ENCODE measurements around the gene PCCB.
"Not testable (repeated sequence)": the region's sequence is repeated elsewhere in the genome, so short reads cannot be mapped to it uniquely, and the experiment has no call there.

The PCCB gene

DNA sequence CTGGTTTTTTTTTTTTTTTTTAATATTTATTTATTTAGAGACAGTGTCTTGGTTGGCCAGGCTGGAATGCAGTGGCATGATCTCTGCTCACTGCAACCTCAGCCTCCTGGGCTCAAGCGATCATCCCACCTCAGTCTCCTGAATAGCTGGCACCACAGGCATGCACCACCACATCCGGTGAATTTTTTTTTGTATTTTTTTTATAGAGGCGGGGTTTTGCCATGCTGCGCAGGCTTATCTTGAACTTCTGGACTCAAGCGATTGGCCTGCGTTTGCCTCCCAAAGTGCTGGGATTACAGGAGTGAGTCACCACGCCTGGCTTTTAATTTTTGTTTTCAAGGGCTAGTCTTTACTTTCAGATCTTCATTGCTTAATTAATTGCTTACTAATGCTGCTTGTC, 13.1 kb downstream of the PCCB start:
- no peak for DNase-seq

DNA sequence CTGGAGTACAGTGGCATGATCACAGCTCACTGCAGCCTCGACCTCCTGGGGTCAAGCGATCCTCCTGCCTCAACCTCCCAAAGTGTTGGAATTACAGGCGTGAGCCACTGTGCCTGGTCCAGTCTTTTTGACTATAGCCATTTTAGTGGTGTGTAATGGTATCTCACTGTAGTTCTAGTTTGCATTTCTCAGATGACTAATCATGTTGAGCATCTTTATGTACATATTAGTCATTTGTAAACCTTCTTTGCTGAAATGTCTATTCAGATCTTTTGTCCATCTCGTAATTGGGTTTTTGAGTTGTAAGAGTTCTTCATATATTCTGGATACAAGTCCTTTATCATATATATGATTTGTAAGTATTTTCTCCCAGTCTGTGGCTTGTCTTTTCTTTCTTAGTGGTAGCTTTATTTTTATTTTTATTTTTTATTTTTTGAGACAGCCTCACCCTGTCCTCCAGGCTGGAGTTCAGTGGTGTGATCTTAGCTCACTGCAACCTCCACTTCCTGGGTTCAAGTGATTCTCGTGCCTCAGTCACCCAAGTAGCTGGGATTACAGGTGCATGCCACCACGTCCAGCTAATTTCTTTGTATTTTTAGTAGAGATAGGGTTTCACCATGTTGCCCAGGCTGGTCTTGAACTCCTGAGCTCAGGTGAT, 16.5 kb downstream of the PCCB start:
- DNase-seq: not testable (repeated sequence)

DNA sequence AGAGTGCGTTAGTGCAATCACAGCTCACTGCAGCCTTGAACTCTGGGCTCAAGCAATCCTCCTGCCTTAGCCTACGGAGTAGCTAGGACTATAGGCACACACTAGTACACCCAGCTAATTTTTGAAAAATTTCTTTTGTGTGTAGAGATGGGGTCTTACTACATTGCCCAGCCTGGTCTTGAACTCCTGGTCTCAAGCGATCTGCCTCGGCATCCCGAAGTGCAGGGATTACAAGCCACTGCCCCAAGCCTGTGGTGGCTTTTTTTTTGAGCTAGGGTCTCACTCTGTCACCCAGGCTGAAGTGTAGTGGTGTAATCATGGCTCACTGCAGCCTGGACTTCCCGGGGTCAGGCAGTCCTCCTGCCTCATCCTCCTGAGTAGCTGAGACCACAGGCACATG, 17.1 kb downstream of the PCCB start:
- no peak for DNase-seq

DNA sequence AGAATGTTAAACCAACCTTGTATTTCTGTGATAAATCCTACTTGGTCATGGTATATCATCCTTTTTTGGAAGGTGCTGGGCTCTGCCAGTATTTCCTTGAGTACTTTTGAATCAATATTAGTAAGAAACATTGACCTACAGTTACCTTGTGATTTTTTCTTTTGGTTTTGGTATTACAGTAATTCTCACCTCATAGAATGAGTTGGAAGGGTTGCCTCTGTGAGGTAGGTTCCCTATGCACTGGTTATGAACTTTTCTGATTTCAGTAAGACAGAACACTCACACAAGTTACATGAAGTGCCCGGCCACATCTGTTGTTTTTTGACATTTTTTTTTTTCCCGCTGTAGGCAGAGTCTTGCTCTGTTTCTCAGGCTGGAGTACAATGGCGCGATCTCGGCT, 20.0 kb downstream of the PCCB start:
- no peak for DNase-seq

DNA sequence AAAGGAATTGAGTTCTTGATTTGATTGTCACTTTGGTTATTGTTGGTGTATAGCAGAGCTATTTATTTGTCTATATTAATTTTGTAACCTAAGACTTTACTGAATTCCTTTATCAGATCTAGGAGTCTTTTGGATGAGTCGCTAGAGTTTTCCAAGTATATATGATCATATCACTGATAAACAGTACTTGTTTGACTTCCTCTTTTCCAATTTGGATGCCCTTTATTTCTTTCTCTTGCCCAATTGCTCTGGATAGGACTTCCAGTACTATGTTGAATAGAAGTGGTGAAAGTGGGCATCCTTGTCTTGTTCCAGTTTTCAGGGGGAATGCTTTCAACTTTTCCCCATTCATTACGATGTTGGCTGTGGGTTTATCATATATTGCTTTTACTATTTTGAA, 21.5 kb downstream of the PCCB start:
- DNase-seq: not testable (repeated sequence)

DNA sequence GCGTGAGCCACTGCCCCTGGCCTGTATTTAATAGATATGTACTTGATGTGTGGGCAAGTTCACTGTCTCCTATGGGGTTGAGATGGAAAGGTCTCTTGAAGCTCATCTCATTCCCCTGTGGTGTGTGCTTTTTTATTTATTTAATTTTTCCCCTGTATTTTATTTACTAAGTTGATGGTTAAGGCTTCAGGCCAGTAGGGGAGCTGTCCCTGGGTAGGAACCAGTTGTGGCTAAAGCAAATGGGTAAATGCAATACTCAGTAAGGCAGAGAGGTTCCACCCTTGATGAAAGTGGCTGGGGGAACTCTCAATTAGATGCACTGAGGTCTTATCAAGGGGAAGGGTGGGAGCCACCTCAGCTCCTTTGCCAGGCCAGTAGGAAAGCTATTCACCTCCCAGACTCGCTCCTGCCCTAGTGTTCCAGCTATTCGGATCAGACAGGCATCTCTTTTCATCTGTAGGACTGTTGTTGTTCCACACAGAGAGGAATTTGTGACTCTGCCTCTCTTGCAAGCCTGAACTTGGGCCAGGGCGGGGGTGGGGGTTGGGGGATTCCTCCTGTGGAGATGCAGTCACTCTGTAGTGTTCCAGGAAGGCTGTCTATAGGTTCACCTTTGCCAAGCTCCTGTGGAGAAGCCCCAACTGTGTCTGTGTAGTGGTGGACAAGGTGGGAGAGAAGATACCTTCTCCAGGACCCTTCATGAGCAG, 26.1 kb downstream of the PCCB start:
- DNase-seq: no peak

DNA sequence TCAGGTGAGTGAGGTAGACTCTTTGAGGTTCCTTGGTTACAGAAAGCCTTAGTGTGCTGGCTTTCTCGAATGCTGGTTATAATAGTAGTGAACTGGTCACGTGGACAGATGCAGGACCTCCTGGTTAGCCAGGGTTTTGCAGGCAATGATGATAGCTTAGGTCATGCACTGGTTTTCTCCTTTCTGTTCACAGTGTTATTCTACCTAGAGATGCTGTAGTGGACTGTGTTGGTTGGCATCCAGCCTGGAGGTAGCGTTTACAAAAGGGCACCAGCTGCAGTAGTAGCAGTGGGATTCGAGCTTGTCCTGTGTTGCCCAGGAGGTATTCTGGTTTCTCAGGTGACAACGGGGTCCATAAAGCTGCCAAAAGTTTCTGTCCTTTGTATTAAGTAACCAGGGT, 27.0 kb downstream of the PCCB start:
- DNase-seq: no peak

DNA sequence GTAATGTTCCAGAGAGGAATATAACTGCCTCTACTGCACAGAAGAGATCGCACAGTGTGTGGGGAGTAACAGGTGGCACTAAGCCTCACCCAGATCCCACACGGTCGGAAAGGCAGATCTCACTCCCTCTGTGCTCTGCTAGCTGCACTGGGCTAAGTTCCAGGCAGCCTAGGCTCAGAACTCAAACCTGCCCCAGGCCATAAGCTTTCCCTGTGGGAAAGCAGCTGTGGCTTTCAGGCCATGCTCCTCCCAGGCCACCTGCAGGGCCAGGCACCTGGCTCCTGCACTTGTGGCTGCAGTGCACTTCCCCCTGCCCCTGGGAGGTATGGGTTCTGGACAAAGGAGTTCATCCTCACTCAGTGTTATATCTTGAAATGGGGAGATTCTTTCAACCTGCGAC, 27.5 kb downstream of the PCCB start:
- no peak for DNase-seq

DNA sequence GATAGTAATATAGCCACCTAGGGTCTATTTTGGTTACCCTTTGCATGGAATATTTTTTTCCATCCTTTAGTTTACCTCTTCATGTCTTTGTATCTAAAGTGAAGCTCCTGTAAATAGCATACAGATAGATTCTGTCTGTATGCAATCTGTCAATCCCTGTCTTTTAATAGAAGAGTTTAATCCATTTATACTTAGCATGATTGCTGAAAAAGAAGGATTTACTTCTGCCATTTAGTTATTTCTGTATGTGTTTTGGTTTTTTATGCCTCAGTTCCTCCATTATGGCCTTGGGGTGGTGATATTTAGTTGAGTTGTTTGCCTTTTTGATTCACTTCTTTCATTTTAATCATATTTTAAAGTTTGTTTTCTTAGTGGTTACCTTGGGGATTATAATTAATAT, 29.0 kb downstream of the PCCB start:
- DNase-seq: no peak

DNA sequence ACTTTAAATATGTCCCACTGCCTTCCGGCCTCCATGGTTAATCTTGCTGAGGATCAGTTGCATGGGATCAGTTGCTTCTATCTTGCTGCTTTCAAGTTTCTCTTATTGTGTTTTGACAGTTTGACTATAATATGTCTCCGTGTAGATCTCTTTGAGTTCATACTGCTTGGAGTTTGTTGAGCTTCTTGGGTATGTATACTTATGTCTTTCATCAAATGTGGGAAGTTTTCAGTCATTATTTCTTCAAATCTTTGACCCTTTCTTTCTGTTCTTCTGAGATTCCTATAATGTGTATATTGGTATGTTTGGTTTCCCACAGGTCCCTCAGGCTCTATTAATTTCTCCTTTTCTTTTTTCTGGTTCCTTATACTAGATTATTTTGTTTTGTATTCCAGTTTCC, 30.8 kb downstream of the PCCB start:
- no peak for DNase-seq

DNA sequence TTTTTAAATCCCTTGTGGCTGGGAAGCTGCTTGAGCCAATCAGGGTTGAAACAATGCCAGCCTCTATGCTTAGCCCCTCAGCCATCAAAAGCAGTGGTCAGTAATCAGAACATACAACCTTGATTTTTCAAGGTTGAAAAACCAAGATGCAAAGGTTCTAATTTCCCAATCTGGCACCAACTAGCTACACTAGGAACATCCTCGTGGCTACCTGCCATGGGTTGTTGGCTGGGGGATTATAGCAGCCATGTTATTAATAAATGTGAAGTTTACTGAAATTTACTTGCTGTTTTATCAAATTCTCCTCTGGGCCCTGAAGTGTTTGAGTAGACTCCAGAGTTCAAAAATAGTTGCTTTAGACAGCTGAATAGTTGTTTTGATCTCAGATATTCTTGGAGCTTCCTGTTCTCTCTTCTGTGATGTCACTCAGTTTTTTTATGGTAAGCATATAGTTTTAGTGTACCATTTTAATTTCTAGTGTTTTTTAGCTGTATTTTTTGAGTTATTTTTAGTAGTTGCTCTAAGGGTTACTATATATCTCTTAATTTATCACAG, 31.9 kb downstream of the PCCB start:
- no peak for DNase-seq

DNA sequence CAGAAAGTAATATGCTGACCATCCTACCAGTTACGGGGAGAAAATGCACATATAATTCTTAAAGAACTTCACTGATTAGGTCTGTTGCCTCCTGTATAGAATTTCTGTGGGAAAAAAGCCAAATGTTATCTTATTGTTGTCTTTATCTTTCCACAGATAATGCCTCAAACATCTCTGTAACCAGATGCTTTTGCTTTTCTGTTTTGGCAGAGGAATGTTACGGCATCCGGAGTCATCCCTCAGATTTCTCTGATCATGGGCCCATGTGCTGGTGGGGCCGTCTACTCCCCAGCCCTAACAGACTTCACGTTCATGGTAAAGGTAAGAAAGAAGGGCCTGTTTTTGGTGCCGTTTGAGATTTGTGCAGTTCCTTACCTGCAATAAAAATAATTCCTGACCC, 33.5 kb downstream of the PCCB start:
- DNase-seq: no peak

DNA sequence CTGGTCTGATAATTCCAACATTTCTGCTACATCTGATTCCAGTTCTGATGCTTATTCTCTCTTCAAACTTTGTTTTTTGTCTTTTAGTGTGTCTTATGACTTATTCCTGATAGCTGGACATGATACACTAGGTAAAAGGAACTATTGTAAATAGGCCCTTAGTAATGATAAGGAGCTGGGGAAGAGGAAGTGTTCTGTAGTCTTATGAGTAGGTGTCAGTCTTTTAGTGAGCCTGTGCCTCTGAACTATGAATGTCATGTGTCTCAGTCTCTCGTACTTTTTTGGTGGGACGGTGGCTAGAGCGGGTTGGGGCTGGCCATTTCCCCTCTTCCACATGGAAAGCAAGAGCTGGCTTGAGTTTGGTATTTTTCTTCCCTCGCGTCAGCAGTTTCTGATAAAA, 41.2 kb downstream of the PCCB start:
- no peak for DNase-seq

DNA sequence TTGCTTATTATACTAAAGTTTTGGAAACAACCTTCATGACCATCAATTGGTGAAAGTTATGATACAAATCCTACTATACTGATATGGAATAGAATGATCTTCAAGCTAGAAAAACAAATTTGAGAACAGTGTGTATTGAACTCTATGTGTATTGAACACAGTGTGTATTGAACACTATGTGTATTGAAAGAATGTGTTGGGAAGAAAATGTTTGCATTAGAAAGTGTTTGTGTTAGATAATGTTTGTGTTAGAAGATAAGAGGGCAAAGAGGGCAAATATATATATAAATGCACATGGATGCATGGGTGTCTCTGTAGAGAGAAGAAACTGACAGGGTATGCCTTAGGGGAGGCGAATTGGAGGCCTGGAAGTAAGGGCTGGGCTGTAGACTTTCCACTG, 42.4 kb downstream of the PCCB start:
- DNase-seq: no peak

DNA sequence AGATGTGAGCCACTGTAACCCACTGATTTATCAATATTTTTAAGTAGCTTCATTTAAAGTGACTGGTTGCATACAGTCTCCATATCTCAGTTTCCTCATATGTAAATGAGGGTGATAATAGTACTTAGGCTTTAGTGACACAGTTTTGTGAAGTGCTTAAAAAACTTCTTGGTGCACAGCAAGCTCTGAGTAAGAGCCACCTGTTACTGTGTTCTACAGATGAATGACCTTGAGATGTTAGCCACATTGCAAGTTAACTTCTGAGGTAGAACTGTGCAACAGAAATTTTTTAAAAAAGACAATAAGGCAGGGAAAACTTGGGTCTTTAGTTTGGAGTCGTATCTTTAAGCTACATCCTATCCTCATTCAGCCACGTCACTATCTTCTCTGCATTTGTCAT, 43.1 kb downstream of the PCCB start:
- DNase-seq: no peak

DNA sequence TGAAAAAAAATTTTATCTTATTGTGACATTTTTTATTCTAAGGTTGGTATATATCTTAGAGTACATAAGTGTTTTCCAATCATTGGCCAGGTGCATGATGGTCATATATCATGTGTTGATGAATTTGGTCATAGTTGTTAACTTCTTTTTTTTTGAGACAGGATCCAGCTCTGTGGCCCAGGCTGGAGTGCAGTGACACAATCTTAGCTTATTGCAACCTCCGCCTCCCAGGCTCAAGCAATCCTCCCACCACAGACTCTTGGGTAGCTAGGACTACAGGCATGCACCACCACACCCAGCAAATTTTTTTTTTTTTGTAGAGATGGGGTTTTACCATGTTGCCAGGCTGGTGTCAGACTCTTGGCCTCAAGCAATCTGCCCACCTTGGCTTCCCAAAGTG, 44.0 kb downstream of the PCCB start:
- no peak for DNase-seq

DNA sequence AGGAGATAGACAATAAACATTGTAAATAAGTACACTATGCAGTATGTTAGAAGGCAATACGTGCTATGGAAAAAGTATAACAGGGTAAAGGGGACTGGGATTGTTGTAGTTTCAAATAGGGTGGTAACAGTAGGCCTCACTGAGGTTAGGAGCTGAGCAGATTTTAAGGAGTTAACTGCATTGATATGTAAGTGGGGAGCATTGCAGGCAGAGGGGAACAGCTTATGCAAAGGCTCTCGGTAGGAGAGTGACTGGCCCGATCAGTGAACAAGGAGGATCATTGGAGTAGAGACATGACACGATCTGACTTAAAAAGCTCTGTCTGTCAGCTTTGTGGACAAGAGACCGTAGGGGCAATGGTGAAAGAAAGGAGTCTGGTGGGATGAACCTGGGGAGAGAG, 46.8 kb downstream of the PCCB start:
- DNase-seq: no peak

DNA sequence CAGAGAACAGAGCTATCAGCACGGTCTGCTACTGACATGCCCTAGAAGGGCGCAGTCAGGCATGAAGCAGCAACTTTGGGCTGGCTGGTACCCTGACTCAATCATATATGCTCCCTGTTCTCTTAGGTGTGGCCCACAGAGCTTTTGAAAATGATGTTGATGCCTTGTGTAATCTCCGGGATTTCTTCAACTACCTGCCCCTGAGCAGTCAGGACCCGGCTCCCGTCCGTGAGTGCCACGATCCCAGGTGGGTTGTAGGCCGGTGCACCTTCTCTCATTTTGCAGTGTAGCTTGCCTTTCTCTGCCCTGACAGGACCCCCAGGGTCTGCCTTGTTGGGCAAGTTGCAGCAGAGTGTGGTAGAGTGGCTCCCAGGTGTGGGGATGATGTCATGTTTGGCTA, 47.7 kb downstream of the PCCB start:
- DNase-seq: no peak

DNA sequence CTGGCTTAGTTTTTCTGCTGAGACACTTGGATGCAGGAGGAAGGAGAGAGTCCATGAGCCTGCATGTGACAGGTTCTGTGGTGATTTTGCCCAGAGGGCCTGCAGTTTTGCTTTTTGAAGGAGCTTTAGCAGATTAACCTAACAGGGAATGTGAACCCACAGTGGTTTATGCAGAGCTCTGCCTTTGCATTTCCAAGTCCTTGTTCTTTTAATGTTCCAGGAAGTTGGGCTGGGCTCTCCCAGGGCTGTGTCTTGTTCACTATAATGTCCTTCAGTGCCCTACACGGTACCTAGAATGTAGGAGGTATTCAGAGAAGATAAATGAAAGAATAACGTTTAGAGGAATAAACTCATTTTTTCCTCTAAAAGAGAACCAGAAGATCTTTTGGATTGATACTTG, 50.3 kb downstream of the PCCB start:
- no peak for DNase-seq

DNA sequence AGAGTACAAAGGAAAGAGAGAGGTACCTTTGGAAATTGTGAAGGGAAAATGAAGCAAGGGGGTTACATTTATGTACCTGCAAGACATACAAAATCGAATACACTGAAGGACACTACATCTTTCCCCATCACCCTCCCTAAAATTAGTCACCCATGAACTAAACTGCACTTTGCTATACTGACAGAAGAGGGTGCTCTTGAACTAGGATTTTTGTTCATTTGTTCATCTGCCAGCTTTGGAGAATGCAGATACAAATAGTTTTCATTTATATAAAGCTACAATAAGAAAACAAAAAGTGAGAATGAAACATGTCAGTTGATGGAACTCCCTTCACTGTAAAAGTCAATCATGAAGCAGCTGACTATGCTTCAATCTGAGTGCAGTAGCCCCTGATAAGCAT, 55.7 kb downstream of the PCCB start:
- no peak for DNase-seq

DNA sequence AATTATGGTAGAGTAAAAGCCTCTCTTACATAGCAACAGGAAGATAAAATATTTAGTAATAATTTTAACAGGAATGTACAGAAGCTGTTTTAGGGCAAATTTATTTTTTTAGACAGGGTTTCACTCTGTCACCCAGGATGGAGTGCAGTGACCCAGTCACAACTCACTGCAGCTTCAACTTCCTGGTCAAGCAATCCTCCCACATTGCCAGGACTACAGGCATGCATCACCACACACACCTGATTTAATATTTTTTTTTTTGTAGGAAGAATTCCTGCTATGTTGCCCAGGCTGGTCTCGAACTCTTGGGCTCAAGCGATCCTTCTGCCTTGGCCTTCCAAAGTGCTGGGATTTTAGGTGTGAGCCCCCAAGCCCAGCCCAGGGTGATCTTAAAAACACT, 61.1 kb downstream of the PCCB start:
- no peak for DNase-seq

DNA sequence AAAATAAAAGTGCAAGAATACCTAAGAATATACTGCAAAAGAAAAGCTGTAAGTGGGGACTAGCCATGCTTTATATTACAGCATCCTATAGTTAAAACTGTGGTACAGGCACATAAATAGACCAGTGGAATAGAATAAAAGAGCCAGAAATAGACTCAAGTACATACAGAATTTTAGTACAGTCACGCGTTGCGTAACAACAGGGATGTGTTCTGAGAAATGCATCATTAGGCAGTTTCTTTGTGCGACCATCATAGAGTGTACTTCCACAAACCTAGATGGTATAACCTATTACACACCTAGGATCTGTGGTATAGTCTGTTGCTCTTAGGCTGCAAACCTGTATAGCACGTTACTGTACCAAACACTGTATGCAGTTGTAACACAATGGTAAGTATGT, 61.8 kb downstream of the PCCB start:
- DNase-seq: no peak

DNA sequence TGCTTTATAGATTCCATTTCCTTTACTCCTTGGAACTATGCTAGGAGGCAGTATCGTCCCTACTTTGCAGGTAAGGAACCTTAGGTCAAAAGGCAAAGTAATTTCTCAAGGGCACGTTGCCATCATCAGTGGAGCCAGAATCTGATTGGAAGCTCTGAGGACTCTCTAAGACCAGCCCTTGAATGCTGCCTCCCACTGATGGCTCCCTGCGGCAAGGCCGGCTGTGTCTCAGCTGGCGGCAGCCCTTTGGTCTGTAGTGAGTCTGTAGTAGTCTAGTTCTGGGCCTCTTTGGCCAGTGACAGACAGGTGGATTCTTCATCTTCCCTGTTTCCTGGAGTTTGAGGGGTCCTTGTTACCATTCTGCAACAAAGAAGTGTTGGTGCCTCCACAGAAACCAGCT, 76.2 kb downstream of the PCCB start:
- DNase-seq: no peak

DNA sequence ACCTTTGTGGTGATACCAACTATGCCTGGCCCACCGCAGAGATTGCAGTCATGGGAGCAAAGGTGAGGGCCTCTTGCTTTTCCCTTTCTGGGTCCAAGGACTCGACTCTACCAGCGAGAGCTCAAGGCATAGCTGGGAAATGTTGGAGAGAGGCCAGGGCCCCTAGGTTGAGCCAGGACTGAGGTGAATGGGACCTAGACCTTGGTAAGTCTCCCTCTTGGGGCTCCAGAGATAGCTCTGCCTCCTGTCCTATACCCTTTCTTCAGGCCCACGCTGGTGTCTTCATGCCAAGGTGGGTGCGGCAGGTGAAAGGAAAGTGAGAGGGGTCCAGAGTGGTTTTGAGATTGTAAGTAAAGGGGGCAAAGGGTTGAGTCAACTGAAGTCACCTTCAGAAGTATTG, 77.5 kb downstream of the PCCB start:
- DNase-seq: no peak

DNA sequence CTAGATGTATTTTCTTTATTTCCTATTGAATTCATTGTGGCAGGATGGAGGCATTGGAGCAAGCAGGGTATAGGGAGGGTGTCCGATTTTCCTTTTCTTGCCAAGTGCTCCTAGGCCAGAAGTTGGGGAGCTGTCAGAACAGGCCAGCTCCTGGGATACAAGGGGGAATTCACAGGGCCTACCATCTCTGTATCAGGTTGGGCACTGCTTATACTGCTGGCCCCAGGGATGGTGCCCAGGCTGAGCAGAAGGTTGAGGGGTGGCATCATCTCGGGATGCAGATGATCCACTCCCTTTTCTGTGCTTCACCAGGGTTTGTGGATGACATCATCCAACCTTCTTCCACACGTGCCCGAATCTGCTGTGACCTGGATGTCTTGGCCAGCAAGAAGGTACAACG, 79.5 kb downstream of the PCCB start:
- DNase-seq: no peak

Measured in NCI-H446 treated with DMSO at 0.1 percent for 48 hours (cell line).